Measurements from ENCODE around the gene EXTL2.
A peak's percentile ranks its signal among the peaks of the same experiment; 100 is the strongest.
"Not testable (repeated sequence)": the region's sequence is repeated elsewhere in the genome, so short reads cannot be mapped to it uniquely, and the experiment has no call there.

The EXTL2 gene

GRCh38 chr1:100860397-100860991, 34.1 kb downstream of the EXTL2 start:
- no peak for DNase-seq (ENCODE audit: low spot score)

DNA sequence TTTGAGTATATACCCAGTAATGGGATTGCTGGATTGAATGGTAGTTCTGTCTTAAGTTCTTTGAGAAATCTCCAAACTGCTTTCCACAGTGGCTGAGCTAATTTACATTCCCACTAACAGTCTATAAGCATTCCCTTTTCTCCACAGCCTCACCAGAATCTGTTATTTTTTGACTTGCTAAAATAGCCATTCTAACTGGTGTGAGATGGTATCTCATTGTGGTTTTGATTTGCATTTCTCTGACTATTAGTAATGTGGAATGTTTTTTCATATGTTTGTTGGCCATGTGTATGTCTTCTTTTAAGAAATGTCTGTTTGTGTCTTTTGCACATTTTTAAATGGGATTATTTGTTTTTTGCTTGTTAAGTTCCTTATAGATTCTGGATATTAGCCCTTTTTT, 39.5 kb downstream of the EXTL2 start:
- not testable (repeated sequence) for DNase-seq (ENCODE audit: low spot score)

DNA sequence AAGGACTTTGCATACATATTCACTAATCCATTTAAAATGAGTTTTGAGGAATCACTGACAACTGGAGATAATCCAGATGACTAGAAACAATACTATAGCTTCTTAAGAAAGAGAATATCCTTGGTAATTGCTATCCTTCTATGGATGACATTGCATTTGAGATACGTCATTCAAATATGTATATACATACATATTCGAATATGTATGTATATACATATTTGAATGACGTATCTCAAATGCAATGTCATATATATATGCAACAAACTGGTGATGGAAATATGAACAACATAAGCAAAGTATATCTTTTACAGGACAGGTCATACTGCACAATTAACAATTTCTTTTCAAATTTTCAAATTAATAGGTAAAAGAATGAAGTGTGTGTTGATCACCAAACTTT, 41.7 kb downstream of the EXTL2 start:
- DNase-seq (ENCODE audit: low spot score): no peak

DNA sequence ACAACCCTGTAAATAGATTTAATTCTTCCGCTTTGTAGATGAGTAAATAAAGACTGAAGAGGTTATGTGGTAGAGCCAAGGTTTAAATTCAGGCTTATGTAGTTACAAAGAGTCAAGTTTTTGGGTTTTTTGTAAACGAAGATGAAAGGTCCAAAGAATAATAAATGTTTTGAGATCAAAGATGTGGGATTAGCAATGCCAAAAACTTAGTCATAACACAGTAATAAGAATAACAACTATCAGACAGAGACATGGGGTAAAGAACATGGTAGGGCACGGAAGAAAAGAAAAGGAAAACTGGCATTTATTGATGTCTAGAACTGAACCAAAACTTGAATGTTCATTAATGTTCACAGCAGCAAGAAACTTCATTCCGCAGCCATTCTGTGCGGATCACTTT, 42.9 kb downstream of the EXTL2 start:
- DNase-seq (ENCODE audit: low spot score): no peak

- no peak for DNase-seq (ENCODE audit: low spot score)
Measured at GRCh38 chr1:100847361-100848082, 47.1 kb downstream of the EXTL2 start.

DNA sequence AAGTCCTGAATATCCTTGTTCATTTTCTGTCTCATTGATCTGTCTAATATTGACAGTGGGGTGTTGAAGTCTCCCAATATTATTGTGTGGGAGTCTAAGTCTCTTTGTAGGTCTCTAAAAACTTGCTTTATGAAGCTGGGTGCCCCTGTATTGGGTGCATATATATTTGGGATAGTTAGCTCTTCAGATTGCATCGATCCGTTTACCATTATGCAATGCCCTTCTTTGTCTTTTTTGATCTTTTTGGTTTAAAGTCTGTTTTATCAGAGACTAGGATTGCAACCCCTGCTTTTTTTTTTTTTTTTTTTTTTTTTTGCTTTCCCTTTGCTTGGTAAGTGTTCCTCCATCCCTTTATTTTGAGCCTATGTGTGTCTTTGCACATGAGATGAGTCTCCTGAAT, 51.5 kb downstream of the EXTL2 start:
- not testable (repeated sequence) for DNase-seq (ENCODE audit: low spot score)

DNA sequence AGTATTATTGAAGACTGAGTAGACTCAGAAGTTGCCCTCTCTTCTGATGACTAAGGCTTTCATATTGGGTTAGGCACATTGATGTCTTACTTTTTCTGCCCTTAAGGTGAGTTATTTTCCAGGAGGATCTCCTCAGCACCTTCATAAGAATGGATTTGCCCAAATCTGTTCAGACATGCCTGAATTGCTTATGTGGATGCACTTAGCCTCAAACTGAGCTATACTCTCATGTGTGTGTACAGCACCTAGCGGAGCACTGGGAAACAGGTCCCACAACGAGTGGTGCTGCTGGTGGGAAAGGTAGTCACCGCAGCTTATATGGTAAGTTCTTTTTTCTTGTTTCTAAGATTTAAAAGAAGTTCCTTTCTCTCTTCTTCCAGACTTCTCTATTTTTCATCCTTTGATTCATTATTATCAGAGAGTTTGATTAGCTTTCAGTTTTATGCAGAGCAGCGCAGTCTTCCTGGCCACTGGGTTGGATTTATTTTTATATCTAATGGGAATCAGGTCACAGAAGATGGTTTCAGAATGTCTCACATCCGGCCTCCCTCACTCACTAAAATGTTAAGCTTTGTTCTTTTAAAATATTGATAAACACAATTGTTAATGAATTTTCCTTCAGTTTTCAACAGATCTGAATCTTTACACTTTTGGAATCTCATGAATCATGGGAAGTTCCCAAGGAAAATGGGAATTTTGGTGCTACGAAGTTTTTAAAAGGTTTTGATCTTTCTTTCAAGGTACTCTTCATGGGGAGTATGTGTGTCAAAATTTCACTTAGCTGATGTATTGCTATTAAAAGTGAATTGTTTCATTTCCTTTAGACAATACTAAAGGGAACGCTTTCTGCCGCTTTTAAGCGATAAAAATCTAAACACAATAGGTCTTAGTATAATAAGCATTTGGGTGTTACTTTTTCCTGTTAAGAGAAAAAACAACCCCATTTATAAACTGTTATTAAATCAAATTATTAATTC, 58.5 kb downstream of the EXTL2 start:
- no peak for DNase-seq (ENCODE audit: low spot score)

- peak; percentile 9 for DNase-seq (ENCODE audit: low spot score)
Measured at GRCh38 chr1:100834777-100835660, 59.6 kb downstream of the EXTL2 start.

- no peak for DNase-seq (ENCODE audit: low spot score)
Measured at GRCh38 chr1:100832694-100833428, 61.8 kb downstream of the EXTL2 start.

- not testable (repeated sequence) for DNase-seq (ENCODE audit: low spot score)
Measured at GRCh38 chr1:100825666-100826065, 69.0 kb downstream of the EXTL2 start.

Measured in germinal center (tissue), 1 donor.